ENCODE data around the gene MYO7B. TPM values are rescaled to one million over a fixed set of nuclear protein-coding genes. Genes with fewer than 3 reads are reported as not detected.

MYO7B gene
- total RNA-seq, 1 experiment from 2014 or later = 28.0 TPM

DNA sequence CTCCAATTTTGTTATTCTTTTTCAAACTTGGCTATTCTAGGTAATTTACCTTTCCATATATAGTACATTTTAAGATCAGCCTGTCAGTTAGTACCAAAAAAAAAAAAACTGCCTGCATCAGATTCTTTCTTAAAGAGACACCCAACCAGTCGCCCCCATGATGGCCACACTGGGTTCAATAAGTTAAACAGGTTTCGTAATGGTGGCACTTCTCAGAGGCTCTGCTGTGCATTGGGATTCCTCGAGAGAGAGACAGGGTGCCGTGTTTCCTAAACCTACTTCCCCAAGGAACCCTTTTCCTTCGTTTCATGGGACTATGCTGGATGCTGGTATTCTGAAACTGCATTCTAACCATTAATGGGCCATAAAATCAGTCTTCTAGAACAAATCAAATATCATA is 37.4 kb downstream of the MYO7B start:
- H3K36me3 ChIP-seq (ENCODE audit: low read depth, low read length) = no peaks in the 10 kb centered on the region
- no peak overlapping the region for H3K27ac ChIP-seq (ENCODE audit: low read length)
- no peaks in the 10 kb centered on the region for H3K27me3 ChIP-seq (ENCODE audit: low read length)
- CTCF ChIA-PET = no interaction called here
- no peak overlapping the region for H3K9ac ChIP-seq (ENCODE audit: low read length)
- TF ChIP-seq EZH2phosphoT487 (IDR thresholded peaks at IDR 0.05; ENCODE audit: borderline replicate concordance, low read length) = no peak
- no peak for TF ChIP-seq EZH2 (IDR thresholded peaks at IDR 0.05; ENCODE audit: low read length, unreplicated experiment)
- TF ChIP-seq, protein P1, sequence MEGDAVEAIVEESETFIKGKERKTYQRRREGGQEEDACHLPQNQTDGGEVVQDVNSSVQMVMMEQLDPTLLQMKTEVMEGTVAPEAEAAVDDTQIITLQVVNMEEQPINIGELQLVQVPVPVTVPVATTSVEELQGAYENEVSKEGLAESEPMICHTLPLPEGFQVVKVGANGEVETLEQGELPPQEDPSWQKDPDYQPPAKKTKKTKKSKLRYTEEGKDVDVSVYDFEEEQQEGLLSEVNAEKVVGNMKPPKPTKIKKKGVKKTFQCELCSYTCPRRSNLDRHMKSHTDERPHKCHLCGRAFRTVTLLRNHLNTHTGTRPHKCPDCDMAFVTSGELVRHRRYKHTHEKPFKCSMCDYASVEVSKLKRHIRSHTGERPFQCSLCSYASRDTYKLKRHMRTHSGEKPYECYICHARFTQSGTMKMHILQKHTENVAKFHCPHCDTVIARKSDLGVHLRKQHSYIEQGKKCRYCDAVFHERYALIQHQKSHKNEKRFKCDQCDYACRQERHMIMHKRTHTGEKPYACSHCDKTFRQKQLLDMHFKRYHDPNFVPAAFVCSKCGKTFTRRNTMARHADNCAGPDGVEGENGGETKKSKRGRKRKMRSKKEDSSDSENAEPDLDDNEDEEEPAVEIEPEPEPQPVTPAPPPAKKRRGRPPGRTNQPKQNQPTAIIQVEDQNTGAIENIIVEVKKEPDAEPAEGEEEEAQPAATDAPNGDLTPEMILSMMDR (conservative IDR thresholded peaks at IDR 0.05; ENCODE audit: low read depth, low read length) = no peak
- no peaks in the 10 kb centered on the region for H3K9me3 ChIP-seq (ENCODE audit: low read length)
- H3K4me2 ChIP-seq (ENCODE audit: low read length) = no peak overlapping the region
- no peaks in the 10 kb centered on the region for H4K20me1 ChIP-seq (ENCODE audit: low read length)
- H3K9me2 ChIP-seq (replicated peaks; ENCODE audit: low read length) = no peaks in the 10 kb centered on the region
- peaks cover 15% of the 10 kb centered on the region for H3K4me1 ChIP-seq (ENCODE audit: insufficient read depth, low read length)
- no peaks in the 10 kb centered on the region for H3K79me2 ChIP-seq (ENCODE audit: low read length)
- DNase-seq = no peak
- no peaks in the 10 kb centered on the region for H3F3A ChIP-seq (ENCODE audit: low read length, unreplicated experiment)
- no TSS peak for BruUV-seq (replicated peaks)
- intact Hi-C loops (cut with micrococcal nuclease) = no loop called here
- POLR2A ChIA-PET (ENCODE audit: unreplicated experiment) = no interaction called here
- ATAC-seq = no peak
- H3K4me3 ChIP-seq (ENCODE audit: low read length) = no peak overlapping the region
- no peak overlapping the region for H2AFZ ChIP-seq (ENCODE audit: low read length)

- H3K9ac ChIP-seq (ENCODE audit: low read length) = no peak overlapping the region
- intact Hi-C loops (cut with micrococcal nuclease) = no loop called here
- no peaks in the 10 kb centered on the region for H3K79me2 ChIP-seq (ENCODE audit: low read length)
- no peaks in the 10 kb centered on the region for H3K9me3 ChIP-seq (ENCODE audit: low read length)
- no peaks in the 10 kb centered on the region for H3K36me3 ChIP-seq (ENCODE audit: low read depth, low read length)
- H2AFZ ChIP-seq (ENCODE audit: low read length) = no peak overlapping the region
- no peak for ATAC-seq
- POLR2A ChIA-PET (ENCODE audit: unreplicated experiment) = no interaction called here
- no TSS peak for BruUV-seq (replicated peaks)
- no peak overlapping the region for H3K4me3 ChIP-seq (ENCODE audit: low read length)
- no peak for DNase-seq
- no peak overlapping the region for H3K4me2 ChIP-seq (ENCODE audit: low read length)
- H3K9me2 ChIP-seq (replicated peaks; ENCODE audit: low read length) = no peaks in the 10 kb centered on the region
- H3F3A ChIP-seq (ENCODE audit: low read length, unreplicated experiment) = no peaks in the 10 kb centered on the region
- no peaks in the 10 kb centered on the region for H4K20me1 ChIP-seq (ENCODE audit: low read length)
- H3K4me1 ChIP-seq (ENCODE audit: insufficient read depth, low read length) = peaks cover 15% of the 10 kb centered on the region
- H3K27ac ChIP-seq (ENCODE audit: low read length) = no peak overlapping the region
- H3K27me3 ChIP-seq (ENCODE audit: low read length) = no peaks in the 10 kb centered on the region
- TF ChIP-seq EZH2phosphoT487 (IDR thresholded peaks at IDR 0.05; ENCODE audit: borderline replicate concordance, low read length) (no peak), EZH2 (IDR thresholded peaks at IDR 0.05; ENCODE audit: low read length, unreplicated experiment) (no peak)
- TF ChIP-seq, protein P1 (conservative IDR thresholded peaks at IDR 0.05; ENCODE audit: low read depth, low read length) = no peak
- CTCF ChIA-PET = no interaction called here
Observed at GRCh38 chr2:127573298-127573697, 37.8 kb downstream of the MYO7B start.

DNA sequence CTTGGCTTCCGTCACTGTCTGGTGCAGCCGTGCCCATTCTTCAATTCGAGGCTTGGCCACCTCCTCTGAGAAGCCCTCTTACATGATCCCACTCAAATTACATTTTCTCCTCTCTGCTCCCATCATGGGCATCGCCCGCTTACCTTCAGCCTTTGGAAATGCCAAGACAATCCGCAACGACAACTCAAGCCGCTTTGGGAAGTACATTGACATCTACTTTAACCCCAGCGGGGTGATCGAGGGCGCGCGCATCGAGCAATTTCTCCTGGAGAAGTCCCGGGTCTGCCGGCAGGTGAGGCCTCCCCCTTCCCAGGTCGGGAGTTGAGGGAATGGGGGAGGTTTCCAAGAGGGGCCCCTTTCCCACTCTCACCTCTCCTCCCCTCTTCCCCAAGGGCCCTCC is 38.3 kb downstream of the MYO7B start:
- H4K20me1 ChIP-seq (ENCODE audit: low read length) = no peaks in the 10 kb centered on the region
- H3K9ac ChIP-seq (ENCODE audit: low read length) = no peak overlapping the region
- no peaks in the 10 kb centered on the region for H3K36me3 ChIP-seq (ENCODE audit: low read depth, low read length)
- no peak overlapping the region for H3K4me2 ChIP-seq (ENCODE audit: low read length)
- H3K9me3 ChIP-seq (ENCODE audit: low read length) = no peaks in the 10 kb centered on the region
- no peaks in the 10 kb centered on the region for H3K27me3 ChIP-seq (ENCODE audit: low read length)
- no TSS peak for BruUV-seq (replicated peaks)
- DNase-seq (no peak), ATAC-seq (no peak)
- peaks cover 15% of the 10 kb centered on the region for H3K4me1 ChIP-seq (ENCODE audit: insufficient read depth, low read length)
- no peak overlapping the region for H3K27ac ChIP-seq (ENCODE audit: low read length)
- no peak overlapping the region for H3K4me3 ChIP-seq (ENCODE audit: low read length)
- intact Hi-C loops (cut with micrococcal nuclease) = no loop called here
- H3K9me2 ChIP-seq (replicated peaks; ENCODE audit: low read length) = no peaks in the 10 kb centered on the region
- H2AFZ ChIP-seq (ENCODE audit: low read length) = no peak overlapping the region
- CTCF ChIA-PET = no interaction called here
- POLR2A ChIA-PET (ENCODE audit: unreplicated experiment) = no interaction called here
- TF ChIP-seq, protein P1 (conservative IDR thresholded peaks at IDR 0.05; ENCODE audit: low read depth, low read length) = no peak
- no peak for TF ChIP-seq EZH2 (IDR thresholded peaks at IDR 0.05; ENCODE audit: low read length, unreplicated experiment)
- TF ChIP-seq EZH2phosphoT487 (IDR thresholded peaks at IDR 0.05; ENCODE audit: borderline replicate concordance, low read length) = no peak
- no peaks in the 10 kb centered on the region for H3K79me2 ChIP-seq (ENCODE audit: low read length)
- H3F3A ChIP-seq (ENCODE audit: low read length, unreplicated experiment) = no peaks in the 10 kb centered on the region
